Muscle layer of colon (tissue), 2 donors: ENCODE results near the gene PLCB3.

Source experiments
- H3K27ac ChIP-seq: one replicate; pipeline ENCODE4 v1.7.0; 2013; ENCODE audit warnings: low read depth, mild to moderate bottlenecking, low read length, moderate library complexity
- H3K27me3 ChIP-seq, 2 donors: one replicate each; pipeline ENCODE4 v1.7.0; 2013; ENCODE audit warnings: low read length in 2 of 2, mild to moderate bottlenecking in 2 of 2; ENCODE audit not compliant: insufficient read depth in 2 of 2, control insufficient read depth in 1 of 2
- H3K36me3 ChIP-seq: one replicate; pipeline ENCODE4 v1.7.0; 2013; ENCODE audit warnings: mild to moderate bottlenecking, low read length; ENCODE audit not compliant: insufficient read depth
- H3K4me1 ChIP-seq: one replicate; pipeline ENCODE4 v1.7.0; 2013; ENCODE audit warnings: mild to moderate bottlenecking, low read length; ENCODE audit not compliant: insufficient read depth
- H3K4me3 ChIP-seq, 2 donors: one replicate each; pipeline ENCODE4 v1.7.0; 2013; ENCODE audit warnings: low read length in 2 of 2, low read depth in 1 of 2, mild to moderate bottlenecking in 1 of 2, moderate library complexity in 1 of 2
- H3K9ac ChIP-seq: one replicate; pipeline ENCODE4 v1.7.0; 2013; ENCODE audit warnings: low read length
- H3K9me3 ChIP-seq: one replicate; pipeline ENCODE4 v1.7.0; 2013; ENCODE audit warnings: mild to moderate bottlenecking, low read length
- donor health status: abdominal sarcoma.
- donor health status: Adenocarcinoma of cecum.

The PLCB3 gene

GRCh38 chr11:64208796-64209562, 42.4 kb upstream of the PLCB3 start:
- Histone ChIP-seq H3K9me3 (no peaks in the 10 kb centered on the region), H3K9ac (no peak overlapping the region), H3K27me3 (no peaks in the 10 kb centered on the region), H3K4me1 (peaks cover 13% of the 10 kb centered on the region), H3K27ac (no peak overlapping the region), H3K4me3 (no peak overlapping the region), H3K36me3 (peaks cover 4% of the 10 kb centered on the region)

DNA sequence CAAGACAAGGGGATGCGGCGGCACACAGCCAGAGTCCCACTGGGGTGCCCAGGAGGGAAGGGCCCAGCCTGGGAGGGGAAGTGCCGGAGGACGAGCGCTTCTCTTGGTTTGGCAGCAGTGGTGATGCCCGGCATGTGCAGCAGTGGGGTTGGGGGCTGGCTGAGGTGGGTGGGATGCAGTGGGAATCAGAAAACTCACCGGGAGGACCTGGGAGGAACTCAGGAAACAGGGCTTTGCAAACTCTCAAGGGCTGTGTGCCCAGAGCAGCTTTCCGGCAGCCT, 41.8 kb upstream of the PLCB3 start:
- H3K36me3 ChIP-seq: no peaks in the 10 kb centered on the region
- H3K4me3 ChIP-seq: no peak overlapping the region
- no peak overlapping the region for H3K27ac ChIP-seq
- peaks cover 7% of the 10 kb centered on the region for H3K4me1 ChIP-seq
- no peak overlapping the region for H3K9ac ChIP-seq
- no peaks in the 10 kb centered on the region for H3K9me3 ChIP-seq
- H3K27me3 ChIP-seq: no peaks in the 10 kb centered on the region

DNA sequence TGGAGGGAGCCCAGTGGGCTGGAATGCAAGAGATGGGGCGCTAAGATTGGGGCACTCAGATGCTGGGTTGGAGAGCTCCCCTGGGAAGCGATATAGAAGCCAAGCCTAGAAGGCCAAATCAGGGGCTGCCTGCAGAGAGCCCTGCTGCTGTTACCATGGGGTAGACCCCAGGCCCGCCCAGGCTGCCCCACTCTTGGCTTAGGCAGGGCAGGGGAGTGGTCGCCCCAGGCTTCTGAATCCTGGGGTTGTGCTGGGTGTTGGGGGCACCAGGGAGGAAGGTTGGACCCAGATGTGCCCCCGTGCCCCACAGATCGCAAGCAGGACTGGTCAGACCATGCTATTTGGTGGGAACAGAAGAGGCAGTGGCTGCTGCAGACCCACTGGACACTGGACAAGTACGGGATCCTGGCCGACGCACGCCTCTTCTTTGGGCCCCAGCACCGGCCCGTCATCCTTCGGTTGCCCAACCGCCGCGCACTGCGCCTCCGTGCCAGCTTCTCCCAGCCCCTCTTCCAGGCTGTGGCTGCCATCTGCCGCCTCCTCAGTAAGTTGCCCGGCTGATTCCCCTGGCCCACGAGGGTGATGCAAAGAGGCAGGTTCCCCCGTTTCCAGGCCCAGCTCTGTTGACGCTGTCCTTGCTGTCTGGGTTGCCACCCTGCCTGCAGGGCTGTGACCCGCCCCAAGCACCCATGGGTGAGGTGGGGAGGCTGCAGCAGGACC, 40.9 kb upstream of the PLCB3 start:
- Histone ChIP-seq H3K27me3 (no peaks in the 10 kb centered on the region), H3K4me3 (no peak overlapping the region), H3K9ac (no peak overlapping the region), H3K27ac (no peak overlapping the region), H3K9me3 (no peaks in the 10 kb centered on the region), H3K36me3 (no peaks in the 10 kb centered on the region), H3K4me1 (peaks cover 3% of the 10 kb centered on the region)

DNA sequence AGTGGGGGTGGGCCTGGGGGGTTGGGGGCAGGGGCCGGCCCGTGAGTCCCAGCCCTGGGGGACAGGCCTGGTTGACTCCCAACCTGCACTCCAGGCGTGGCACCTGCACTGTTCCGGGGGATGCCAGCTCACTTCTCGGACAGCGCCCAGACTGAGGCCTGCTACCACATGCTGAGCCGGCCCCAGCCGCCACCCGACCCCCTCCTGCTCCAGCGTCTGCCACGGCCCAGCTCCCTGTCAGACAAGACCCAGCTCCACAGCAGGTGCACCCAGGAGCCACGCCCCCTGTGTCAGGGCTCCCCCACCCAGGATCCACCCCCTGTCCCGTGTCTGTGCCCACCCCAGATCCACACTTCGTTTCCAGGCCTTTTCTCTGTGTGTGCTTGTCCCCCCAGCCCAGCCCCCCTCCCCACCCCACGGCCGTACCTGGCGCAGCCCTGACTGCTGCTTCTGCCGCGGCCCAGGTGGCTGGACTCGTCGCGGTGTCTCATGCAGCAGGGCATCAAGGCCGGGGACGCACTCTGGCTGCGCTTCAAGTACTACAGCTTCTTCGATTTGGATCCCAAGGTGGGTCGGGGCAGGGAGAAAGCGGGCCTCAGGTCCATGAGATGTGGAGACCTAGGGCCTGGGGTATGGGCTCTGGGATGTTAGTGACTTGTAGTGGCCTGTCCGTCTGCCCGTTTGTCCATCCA, 40.0 kb upstream of the PLCB3 start:
- Histone ChIP-seq H3K27me3 (no peaks in the 10 kb centered on the region), H3K9me3 (no peaks in the 10 kb centered on the region), H3K9ac (no peak overlapping the region), H3K4me1 (peaks cover 3% of the 10 kb centered on the region), H3K36me3 (no peaks in the 10 kb centered on the region), H3K4me3 (no peak overlapping the region), H3K27ac (no peak overlapping the region)

GRCh38 chr11:64216879-64217278, 34.5 kb upstream of the PLCB3 start:
- H3K4me3 ChIP-seq: no peak overlapping the region
- H3K36me3 ChIP-seq: no peaks in the 10 kb centered on the region
- no peak overlapping the region for H3K9ac ChIP-seq
- H3K27me3 ChIP-seq: no peaks in the 10 kb centered on the region
- H3K4me1 ChIP-seq: no peaks in the 10 kb centered on the region
- H3K9me3 ChIP-seq: no peaks in the 10 kb centered on the region
- H3K27ac ChIP-seq: no peak overlapping the region

GRCh38 chr11:64218628-64219353, 32.5 kb upstream of the PLCB3 start:
- Histone ChIP-seq H3K36me3 (no peaks in the 10 kb centered on the region), H3K27ac (no peak overlapping the region), H3K27me3 (no peaks in the 10 kb centered on the region), H3K9me3 (no peaks in the 10 kb centered on the region), H3K4me1 (no peaks in the 10 kb centered on the region), H3K9ac (no peak overlapping the region), H3K4me3 (no peak overlapping the region)

GRCh38 chr11:64219354-64219684, 32.0 kb upstream of the PLCB3 start:
- Histone ChIP-seq H3K9me3 (no peaks in the 10 kb centered on the region), H3K27me3 (no peaks in the 10 kb centered on the region), H3K36me3 (no peaks in the 10 kb centered on the region)

GRCh38 chr11:64219755-64220154, 31.6 kb upstream of the PLCB3 start:
- H3K27ac ChIP-seq: no peak overlapping the region
- no peaks in the 10 kb centered on the region for H3K9me3 ChIP-seq
- no peak overlapping the region for H3K9ac ChIP-seq
- H3K4me1 ChIP-seq: no peaks in the 10 kb centered on the region
- H3K27me3 ChIP-seq: no peaks in the 10 kb centered on the region
- H3K4me3 ChIP-seq: no peak overlapping the region
- no peaks in the 10 kb centered on the region for H3K36me3 ChIP-seq

More at GRCh38 chr11:64219354-64219684, 32.0 kb upstream of the PLCB3 start:
- Histone ChIP-seq H3K9ac (no peak overlapping the region), H3K4me1 (no peaks in the 10 kb centered on the region), H3K27ac (no peak overlapping the region), H3K4me3 (no peak overlapping the region)

DNA sequence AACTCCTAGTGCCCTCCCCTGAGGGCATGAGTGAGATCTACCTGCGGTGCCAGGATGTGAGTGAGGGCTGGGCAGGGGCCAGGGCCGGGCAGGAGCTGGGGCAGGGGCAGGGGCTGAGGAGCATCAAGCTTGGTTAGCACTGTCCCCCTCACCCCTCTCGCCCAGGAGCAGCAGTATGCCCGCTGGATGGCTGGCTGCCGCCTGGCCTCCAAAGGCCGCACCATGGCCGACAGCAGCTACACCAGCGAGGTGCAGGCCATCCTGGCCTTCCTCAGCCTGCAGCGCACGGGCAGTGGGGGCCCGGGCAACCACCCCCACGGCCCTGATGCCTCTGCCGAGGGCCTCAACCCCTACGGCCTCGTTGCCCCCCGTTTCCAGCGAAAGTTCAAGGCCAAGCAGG, 31.1 kb upstream of the PLCB3 start:
- H3K9ac ChIP-seq: no peak overlapping the region
- peaks cover 4% of the 10 kb centered on the region for H3K4me1 ChIP-seq
- H3K9me3 ChIP-seq: no peaks in the 10 kb centered on the region
- H3K36me3 ChIP-seq: no peaks in the 10 kb centered on the region
- no peak overlapping the region for H3K27ac ChIP-seq
- H3K4me3 ChIP-seq: no peak overlapping the region
- no peaks in the 10 kb centered on the region for H3K27me3 ChIP-seq

- Histone ChIP-seq H3K9ac (no peak overlapping the region), H3K27ac (no peak overlapping the region), H3K36me3 (no peaks in the 10 kb centered on the region), H3K9me3 (no peaks in the 10 kb centered on the region), H3K4me1 (peaks cover 8% of the 10 kb centered on the region), H3K27me3 (no peaks in the 10 kb centered on the region), H3K4me3 (no peak overlapping the region)
Observed at GRCh38 chr11:64220798-64221197, 30.5 kb upstream of the PLCB3 start.

- H3K27ac ChIP-seq: no peak overlapping the region
- H3K36me3 ChIP-seq: no peaks in the 10 kb centered on the region
- no peaks in the 10 kb centered on the region for H3K27me3 ChIP-seq
- no peak overlapping the region for H3K9ac ChIP-seq
- no peak overlapping the region for H3K4me3 ChIP-seq
- H3K4me1 ChIP-seq: peaks cover 20% of the 10 kb centered on the region
- no peaks in the 10 kb centered on the region for H3K9me3 ChIP-seq
Observed at GRCh38 chr11:64222651-64223000, 28.7 kb upstream of the PLCB3 start.
